ENCODE results near the gene INAFM1. TPM values are rescaled to one million over a fixed set of nuclear protein-coding genes. Genes with fewer than 3 reads are reported as not detected.

The INAFM1 gene
- total and polyA plus RNA-seq, 2 experiments from 2014 or later: 1.9 to 11.9 TPM

DNA sequence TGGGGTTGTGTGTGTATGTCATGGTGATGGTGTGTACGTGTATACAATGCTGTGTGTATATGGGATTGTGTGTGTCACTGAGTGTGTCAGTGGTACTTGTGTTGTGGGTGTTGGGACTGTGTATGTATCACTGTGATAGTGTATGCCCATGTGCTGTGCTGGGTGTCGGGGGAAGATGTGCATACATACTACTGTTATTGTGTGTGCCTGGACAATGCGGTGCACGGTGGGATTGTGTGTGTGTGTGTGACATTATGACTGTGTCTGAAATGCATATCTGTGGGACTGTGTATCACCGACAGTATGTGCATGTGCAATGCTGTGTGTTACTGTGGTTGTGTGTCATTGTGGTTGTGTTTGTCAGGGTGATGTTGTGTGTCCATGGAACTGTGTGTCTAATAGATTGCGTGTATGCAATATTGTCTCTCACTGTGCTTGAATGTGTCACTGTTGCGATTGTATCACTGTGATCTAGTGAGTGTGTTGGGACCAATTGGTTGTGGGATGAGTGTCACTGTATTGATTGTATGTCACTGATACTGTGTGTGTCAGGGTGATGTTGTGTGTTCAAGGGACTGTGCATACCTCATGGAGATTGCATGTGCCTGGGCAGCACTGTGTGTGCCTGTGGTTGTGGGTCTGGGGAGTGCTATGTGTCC lies 32.6 kb upstream of the INAFM1 start:
- Histone ChIP-seq H3K4me1 (ENCODE audit: insufficient read depth) (peaks cover 10% of the 10 kb centered on the region), H3K9me3 (ENCODE audit: low read depth) (no peaks in the 10 kb centered on the region), H3K4me2 (no peak overlapping the region), H4K20me1 (ENCODE audit: insufficient read depth, poor library complexity, severe bottlenecking) (no peaks in the 10 kb centered on the region), H3K79me2 (no peaks in the 10 kb centered on the region), H2AFZ (no peak overlapping the region), H3K27ac (no peak overlapping the region), H3K27me3 (peaks cover 7% of the 10 kb centered on the region), H3K36me3 (replicated peaks; ENCODE audit: insufficient read depth, low read depth) (no peaks in the 10 kb centered on the region), H3K4me3 (no peak overlapping the region), H3K9me2 (replicated peaks; ENCODE audit: insufficient read depth) (no peaks in the 10 kb centered on the region)
- TF ChIP-seq EZH2 (IDR thresholded peaks at IDR 0.05; ENCODE audit: borderline replicate concordance) (no peak), EZH2phosphoT487 (IDR thresholded peaks at IDR 0.05; ENCODE audit: low read depth, severe bottlenecking, unreplicated experiment) (no peak)
- TF ChIP-seq, protein P1, sequence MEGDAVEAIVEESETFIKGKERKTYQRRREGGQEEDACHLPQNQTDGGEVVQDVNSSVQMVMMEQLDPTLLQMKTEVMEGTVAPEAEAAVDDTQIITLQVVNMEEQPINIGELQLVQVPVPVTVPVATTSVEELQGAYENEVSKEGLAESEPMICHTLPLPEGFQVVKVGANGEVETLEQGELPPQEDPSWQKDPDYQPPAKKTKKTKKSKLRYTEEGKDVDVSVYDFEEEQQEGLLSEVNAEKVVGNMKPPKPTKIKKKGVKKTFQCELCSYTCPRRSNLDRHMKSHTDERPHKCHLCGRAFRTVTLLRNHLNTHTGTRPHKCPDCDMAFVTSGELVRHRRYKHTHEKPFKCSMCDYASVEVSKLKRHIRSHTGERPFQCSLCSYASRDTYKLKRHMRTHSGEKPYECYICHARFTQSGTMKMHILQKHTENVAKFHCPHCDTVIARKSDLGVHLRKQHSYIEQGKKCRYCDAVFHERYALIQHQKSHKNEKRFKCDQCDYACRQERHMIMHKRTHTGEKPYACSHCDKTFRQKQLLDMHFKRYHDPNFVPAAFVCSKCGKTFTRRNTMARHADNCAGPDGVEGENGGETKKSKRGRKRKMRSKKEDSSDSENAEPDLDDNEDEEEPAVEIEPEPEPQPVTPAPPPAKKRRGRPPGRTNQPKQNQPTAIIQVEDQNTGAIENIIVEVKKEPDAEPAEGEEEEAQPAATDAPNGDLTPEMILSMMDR (IDR thresholded peaks at IDR 0.05; ENCODE audit: poor library complexity): no peak
- no peak for DNase-seq (ENCODE audit: low spot score)
- 95% methylated on average over 7 of the region's 7 CpGs for WGBS (ENCODE audit: low lambda C conversion rate, missing lambda C conversion rate)

DNA sequence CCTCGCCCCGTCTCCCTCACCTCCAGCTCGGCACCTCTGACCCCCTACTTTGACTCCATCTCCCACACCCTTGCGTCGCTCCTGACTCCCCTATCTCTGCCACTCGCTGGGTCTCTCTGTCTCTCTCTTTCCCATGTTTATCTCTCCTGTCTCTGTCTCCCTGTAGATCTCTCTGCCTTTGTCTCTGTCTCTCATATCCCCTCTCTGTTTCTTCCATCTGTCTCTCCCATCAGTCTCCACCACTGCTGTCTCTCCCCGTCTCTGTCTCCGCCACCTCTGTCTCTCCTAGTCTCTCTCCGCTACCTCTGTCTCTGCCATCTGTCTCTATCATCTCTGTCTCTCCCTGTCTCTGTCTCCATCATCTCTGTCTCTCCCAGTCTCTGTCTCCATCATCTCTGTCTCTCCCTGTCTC lies 31.3 kb upstream of the INAFM1 start:
- no peaks in the 10 kb centered on the region for H3K36me3 ChIP-seq (replicated peaks; ENCODE audit: insufficient read depth, low read depth)
- H4K20me1 ChIP-seq (ENCODE audit: insufficient read depth, poor library complexity, severe bottlenecking): no peaks in the 10 kb centered on the region
- TF ChIP-seq, protein P1 (IDR thresholded peaks at IDR 0.05; ENCODE audit: poor library complexity): no peak
- TF ChIP-seq EZH2 (IDR thresholded peaks at IDR 0.05; ENCODE audit: borderline replicate concordance) (no peak), EZH2phosphoT487 (IDR thresholded peaks at IDR 0.05; ENCODE audit: low read depth, severe bottlenecking, unreplicated experiment) (no peak)
- peaks cover 7% of the 10 kb centered on the region for H3K27me3 ChIP-seq
- no peaks in the 10 kb centered on the region for H3K9me2 ChIP-seq (replicated peaks; ENCODE audit: insufficient read depth)
- WGBS (ENCODE audit: low lambda C conversion rate, missing lambda C conversion rate): 32% methylated on average over 6 of the region's 9 CpGs
- H3K4me2 ChIP-seq: peak overlapping the region; percentile 72
- no peaks in the 10 kb centered on the region for H3K9me3 ChIP-seq (ENCODE audit: low read depth)
- H3K4me1 ChIP-seq (ENCODE audit: insufficient read depth): peaks cover 10% of the 10 kb centered on the region
- H3K27ac ChIP-seq: peak overlapping the region; percentile 75
- DNase-seq (ENCODE audit: low spot score): no peak
- peak overlapping the region; percentile 5 for H3K4me3 ChIP-seq
- no peaks in the 10 kb centered on the region for H3K79me2 ChIP-seq
- peak overlapping the region; percentile 0 for H2AFZ ChIP-seq

DNA sequence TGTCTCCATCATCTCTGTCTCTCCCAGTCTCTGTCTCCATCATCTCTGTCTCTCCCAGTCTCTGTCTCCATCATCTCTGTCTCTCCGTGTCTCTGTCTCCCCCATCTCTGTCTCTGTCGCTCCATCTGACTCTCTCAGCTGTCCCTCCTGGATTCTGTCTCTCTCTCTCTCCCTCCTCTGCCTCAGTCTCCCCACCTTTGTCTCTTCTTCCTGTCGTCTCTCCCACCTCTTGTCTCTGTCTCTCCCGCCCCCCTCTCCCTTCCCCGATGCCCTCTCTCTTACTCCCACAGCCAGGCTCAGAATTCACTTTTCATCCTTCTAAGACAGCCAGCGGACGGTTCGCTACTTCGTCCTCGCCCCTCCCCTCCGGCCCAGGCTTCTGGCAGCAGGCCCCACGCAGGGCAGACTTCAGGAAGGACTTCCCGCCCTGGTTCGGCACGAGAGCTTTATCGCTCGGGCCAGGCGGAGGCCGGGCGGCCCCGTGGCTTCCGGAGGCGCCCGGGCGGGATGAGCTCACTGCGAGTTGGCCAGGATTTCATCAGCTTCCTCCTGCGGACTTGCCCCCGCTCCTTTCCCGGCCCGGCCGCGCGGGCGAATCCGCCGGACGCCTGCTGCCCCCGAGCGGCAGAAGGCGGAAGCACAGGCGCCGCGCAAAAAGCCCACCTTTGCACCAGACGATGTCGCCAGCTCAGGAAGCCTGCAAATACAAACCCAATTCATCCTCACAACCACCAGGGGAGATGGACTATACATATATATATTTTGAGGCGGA lies 30.7 kb upstream of the INAFM1 start:
- H4K20me1 ChIP-seq (ENCODE audit: insufficient read depth, poor library complexity, severe bottlenecking): no peaks in the 10 kb centered on the region
- peak overlapping the region; percentile 72 for H3K4me2 ChIP-seq
- peak overlapping the region; percentile 30 for H2AFZ ChIP-seq
- no peaks in the 10 kb centered on the region for H3K9me2 ChIP-seq (replicated peaks; ENCODE audit: insufficient read depth)
- DNase-seq (ENCODE audit: low spot score): peak; percentile 98
- H3K27ac ChIP-seq: peak overlapping the region; percentile 75
- H3K36me3 ChIP-seq (replicated peaks; ENCODE audit: insufficient read depth, low read depth): no peaks in the 10 kb centered on the region
- H3K4me1 ChIP-seq (ENCODE audit: insufficient read depth): peaks cover 10% of the 10 kb centered on the region
- TF ChIP-seq, protein P1 (IDR thresholded peaks at IDR 0.05; ENCODE audit: poor library complexity): peak; percentile 99
- TF ChIP-seq EZH2phosphoT487 (IDR thresholded peaks at IDR 0.05; ENCODE audit: low read depth, severe bottlenecking, unreplicated experiment): no peak
- peak overlapping the region; percentile 5 for H3K4me3 ChIP-seq
- H3K79me2 ChIP-seq: no peaks in the 10 kb centered on the region
- H3K27me3 ChIP-seq: peaks cover 7% of the 10 kb centered on the region
- WGBS (ENCODE audit: low lambda C conversion rate, missing lambda C conversion rate): 4% methylated on average over 42 of the region's 46 CpGs
- H3K9me3 ChIP-seq (ENCODE audit: low read depth): no peaks in the 10 kb centered on the region
